H9 (cell line): ENCODE results near the gene SLC9A9. TPM values are rescaled to one million over a fixed set of nuclear protein-coding genes. Genes with fewer than 3 reads are reported as not detected.
A peak's percentile ranks its signal among the peaks of the same experiment; 100 is the strongest.

Experiments
- DNase-seq: peaks from one replicate; pipeline ENCODE4 v3.0.0-alpha.2; 2017
- H2AFZ ChIP-seq: one replicate; pipeline ENCODE4 v1.6.1; 2013; ENCODE audit warnings: mild to moderate bottlenecking, low read length, control low read depth, moderate library complexity
- H2AK5ac ChIP-seq: 2 replicates; pipeline ENCODE4 v1.6.1; 2013; ENCODE audit warnings: low read length, control low read depth, mixed read lengths; ENCODE audit not compliant: insufficient read length
- H2BK120ac ChIP-seq: one replicate; pipeline ENCODE4 v1.6.1; 2013; ENCODE audit warnings: low read depth, mild to moderate bottlenecking, low read length, control low read depth, inconsistent platforms; ENCODE audit not compliant: poor library complexity, severe bottlenecking
- H2BK12ac ChIP-seq: 2 replicates; pipeline ENCODE4 v1.6.1; 2013; ENCODE audit warnings: low read length, control low read depth, mixed read lengths, low read depth; ENCODE audit not compliant: insufficient read length
- H2BK15ac ChIP-seq: 2 replicates; pipeline ENCODE4 v1.6.1; 2013; ENCODE audit warnings: low read depth, low read length, control low read depth
- H2BK20ac ChIP-seq: one replicate; pipeline ENCODE4 v1.6.1; 2013; ENCODE audit warnings: low read depth, mild to moderate bottlenecking, low read length, control low read depth, inconsistent platforms; ENCODE audit not compliant: poor library complexity, severe bottlenecking
- H2BK5ac ChIP-seq: 2 replicates; pipeline ENCODE4 v1.6.1; 2013; ENCODE audit warnings: low read length, control low read depth, mixed read lengths; ENCODE audit not compliant: insufficient read length
- H3K14ac ChIP-seq: 2 replicates; pipeline ENCODE4 v1.6.1; 2013; ENCODE audit warnings: low read length, control low read depth; ENCODE audit not compliant: insufficient read depth
- H3K18ac ChIP-seq: 2 replicates; pipeline ENCODE4 v1.6.1; 2013; ENCODE audit warnings: low read depth, mild to moderate bottlenecking, mixed read lengths, low read length, control low read depth; ENCODE audit not compliant: insufficient read length
- H3K23ac ChIP-seq: 2 replicates; pipeline ENCODE4 v1.6.1; 2013; ENCODE audit warnings: low read length, control low read depth, mixed read lengths, low read depth; ENCODE audit not compliant: insufficient read length
- H3K23me2 ChIP-seq: 2 replicates; pipeline ENCODE4 v1.6.1; 2013; ENCODE audit warnings: low read depth, mild to moderate bottlenecking, mixed read lengths, low read length, control low read depth; ENCODE audit not compliant: insufficient read length, poor library complexity, severe bottlenecking
- H3K27ac ChIP-seq: 2 replicates; pipeline ENCODE4 v1.5.1; 2013; ENCODE audit warnings: low read length, control low read depth, mixed read lengths, low read depth; ENCODE audit not compliant: insufficient read length
- H3K27me3 ChIP-seq: 2 replicates; pipeline ENCODE4 v1.6.1; 2013; ENCODE audit warnings: low read length, control low read depth, inconsistent platforms; ENCODE audit not compliant: insufficient read depth
- H3K4ac ChIP-seq: 2 replicates; pipeline ENCODE4 v1.6.1; 2013; ENCODE audit warnings: low read depth, mild to moderate bottlenecking, control low read depth, inconsistent platforms, low read length, moderate library complexity
- H3K4me1 ChIP-seq: 2 replicates; pipeline ENCODE4 v1.6.1; 2013; ENCODE audit warnings: low read length, control low read depth, inconsistent platforms; ENCODE audit not compliant: insufficient read depth
- H3K4me2 ChIP-seq: 2 replicates; pipeline ENCODE4 v1.6.1; 2013; ENCODE audit warnings: low read length, control low read depth, mixed read lengths; ENCODE audit not compliant: insufficient read length, insufficient read depth
- H3K56ac ChIP-seq: 2 replicates; pipeline ENCODE4 v1.6.1; 2013; ENCODE audit warnings: low read depth, mild to moderate bottlenecking, mixed read lengths, low read length, control low read depth; ENCODE audit not compliant: insufficient read length
- H3K79me1 ChIP-seq: 2 replicates; pipeline ENCODE4 v1.6.1; 2013; ENCODE audit warnings: low read depth, mild to moderate bottlenecking, moderate library complexity, low read length, control low read depth, inconsistent platforms; ENCODE audit not compliant: insufficient read depth, poor library complexity, severe bottlenecking
- H3K79me2 ChIP-seq: 2 replicates; pipeline ENCODE4 v1.6.1; 2013; ENCODE audit warnings: low read length, control low read depth, inconsistent platforms; ENCODE audit not compliant: insufficient read depth
- H3K9ac ChIP-seq: 2 replicates; pipeline ENCODE4 v1.6.1; 2013; ENCODE audit warnings: low read length, control low read depth, mixed read lengths; ENCODE audit not compliant: insufficient read length; ENCODE audit errors: extremely low read depth
- H3K9me3 ChIP-seq: one replicate; pipeline ENCODE4 v1.6.1; 2013; ENCODE audit warnings: low read depth, low read length, inconsistent platforms; ENCODE audit not compliant: control insufficient read depth
- H3T11ph ChIP-seq: one replicate; pipeline ENCODE4 v1.6.1; 2013; ENCODE audit warnings: mild to moderate bottlenecking, low read length, control low read depth, inconsistent platforms
- H4K20me1 ChIP-seq: one replicate; pipeline ENCODE4 v1.6.1; 2013; ENCODE audit not compliant: control insufficient read depth, insufficient read length, insufficient read depth
- H4K5ac ChIP-seq: 2 replicates; pipeline ENCODE4 v1.6.1; 2013; ENCODE audit warnings: low read depth, mild to moderate bottlenecking, mixed read lengths, low read length, control low read depth; ENCODE audit not compliant: insufficient read length
- H4K8ac ChIP-seq: replicated peaks from 2 replicates; pipeline ENCODE4 v1.6.1; 2013; ENCODE audit warnings: low read length, control low read depth, mixed read lengths, low read depth; ENCODE audit not compliant: insufficient read length
- H4K91ac ChIP-seq: 2 replicates; pipeline ENCODE4 v1.6.1; 2013; ENCODE audit warnings: low read depth, mild to moderate bottlenecking, moderate library complexity, mixed read lengths, low read length, control low read depth; ENCODE audit not compliant: insufficient read length
- H3K27ac Mint-ChIP-seq, 3 experiments: 2 replicates in 2 of 3; 3 replicates in 1 of 3; pipeline ENCODE4 v1.8.0; 2020 to 2021; ENCODE audit warnings: mixed read lengths in 3 of 3, mild to moderate bottlenecking in 1 of 3, moderate library complexity in 1 of 3
- H3K27me3 Mint-ChIP-seq: 2 replicates; pipeline ENCODE4 v1.8.0; 2021; ENCODE audit warnings: low read depth, mild to moderate bottlenecking, moderate library complexity, mixed read lengths
- H3K36me3 Mint-ChIP-seq, 3 experiments: 2 replicates in 2 of 3; 3 replicates in 1 of 3; pipeline ENCODE4 v1.8.0; 2020 to 2021; ENCODE audit warnings: low read depth in 3 of 3, mixed read lengths in 3 of 3; ENCODE audit not compliant: insufficient read depth in 1 of 3
- H3K4me1 Mint-ChIP-seq, 2 experiments: 2 replicates each; pipeline ENCODE4 v1.8.0; 2020; ENCODE audit warnings: mixed read lengths in 2 of 2
- H3K4me3 Mint-ChIP-seq, 2 experiments: 2 replicates in 1 of 2; 3 replicates in 1 of 2; pipeline ENCODE4 v1.8.0; 2020 to 2021; ENCODE audit warnings: mild to moderate bottlenecking in 2 of 2, mixed read lengths in 2 of 2, moderate library complexity in 1 of 2
- H3K9me3 Mint-ChIP-seq, 2 experiments: 2 replicates in 1 of 2; 3 replicates in 1 of 2; pipeline ENCODE4 v1.8.0; 2020; ENCODE audit warnings: mild to moderate bottlenecking in 2 of 2, mixed read lengths in 2 of 2, moderate library complexity in 1 of 2
- WGBS: extraction: QIAGEN DNeasy Blood & Tissue Kit; methylation state at CpG from one replicate; pipeline ENCODE4 v1.1.7; 2013; ENCODE audit warnings: missing lambda C conversion rate, low lambda C conversion rate, mixed read lengths; ENCODE audit not compliant: insufficient read length; ENCODE audit errors: extremely low coverage; 5-methylcytosine and 5-hydroxymethylcytosine counted together
- total RNA-seq: library from RNA; stranded (reverse); gene quantifications from 2 replicates; pipeline ENCODE4 v1.2.1, GENCODE V29; 2021
- TF ChIP-seq, protein P1 (sequence below): fragments of 200-600 bp; sonication (generic); conservative IDR thresholded peaks from 3 replicates; pipeline ENCODE4 v1.8.0; 2021; ENCODE audit warnings: antibody characterized with exemption, mild to moderate bottlenecking

Gene SLC9A9
- total RNA-seq, 1 experiment from 2014 or later: 0.35 TPM

DNA sequence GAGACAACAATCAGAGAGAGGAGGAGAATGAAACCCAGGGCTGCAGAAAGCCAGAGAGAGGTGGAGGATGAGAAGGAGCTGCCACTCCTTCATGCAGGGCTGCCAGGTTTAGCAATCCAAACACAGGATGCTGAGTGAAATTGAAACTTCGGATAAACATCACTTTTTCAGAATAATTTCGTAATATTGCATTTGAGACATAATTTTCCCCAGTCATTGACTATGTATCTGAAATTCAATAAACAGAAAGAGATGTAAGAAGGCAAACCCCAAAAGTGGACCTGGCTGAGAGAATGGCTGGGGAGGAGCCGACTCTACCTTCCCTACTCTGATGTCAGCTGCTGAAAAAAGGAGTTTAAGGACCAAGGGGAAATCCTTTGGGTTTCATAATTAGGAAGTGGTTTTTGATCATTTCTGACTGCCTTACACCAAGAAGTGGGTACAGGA lies 33.8 kb downstream of the SLC9A9 start:
- Histone ChIP-seq H4K20me1 (no peaks in the 10 kb centered on the region), H3K9me3 (no peaks in the 10 kb centered on the region), H3K23me2 (no peaks in the 10 kb centered on the region), H3T11ph (no peak overlapping the region), H4K5ac (no peak overlapping the region), H3K27me3 (no peaks in the 10 kb centered on the region), H2BK12ac (no peak overlapping the region), H3K4me1 (no peaks in the 10 kb centered on the region), H4K91ac (no peak overlapping the region), H2BK15ac (no peak overlapping the region), H3K56ac (no peak overlapping the region), H2AFZ (no peak overlapping the region), H3K4me2 (no peak overlapping the region), H3K79me2 (no peaks in the 10 kb centered on the region), H3K23ac (no peak overlapping the region), H3K4ac (no peak overlapping the region), H3K27ac (no peak overlapping the region), H3K18ac (no peak overlapping the region), H4K8ac (no peak overlapping the region), H2BK5ac (no peak overlapping the region), H3K79me1 (no peaks in the 10 kb centered on the region), H2BK120ac (no peak overlapping the region), H3K14ac (no peak overlapping the region), H2AK5ac (no peak overlapping the region), H2BK20ac (no peak overlapping the region), H3K9ac (no peak overlapping the region)
- Mint-ChIP-seq H3K27ac (0 out of 7 replicates have a peak overlapping the region, but pooled peaks of 1 of the 3 experiments have one; percentile 3), H3K27me3 (no peaks in the 10 kb centered on the region), H3K4me3 (no peak overlapping the region), H3K4me1 (peaks cover 0 to 4% of the 10 kb centered on the region in 2 experiments; a peak in 2 of 4 replicates), H3K9me3 (no peaks in the 10 kb centered on the region), H3K36me3 (no peaks in the 10 kb centered on the region)
- DNase-seq: no peak
- WGBS: no CpG with 5 or more reads among the region's 3 CpGs
- TF ChIP-seq, protein P1, sequence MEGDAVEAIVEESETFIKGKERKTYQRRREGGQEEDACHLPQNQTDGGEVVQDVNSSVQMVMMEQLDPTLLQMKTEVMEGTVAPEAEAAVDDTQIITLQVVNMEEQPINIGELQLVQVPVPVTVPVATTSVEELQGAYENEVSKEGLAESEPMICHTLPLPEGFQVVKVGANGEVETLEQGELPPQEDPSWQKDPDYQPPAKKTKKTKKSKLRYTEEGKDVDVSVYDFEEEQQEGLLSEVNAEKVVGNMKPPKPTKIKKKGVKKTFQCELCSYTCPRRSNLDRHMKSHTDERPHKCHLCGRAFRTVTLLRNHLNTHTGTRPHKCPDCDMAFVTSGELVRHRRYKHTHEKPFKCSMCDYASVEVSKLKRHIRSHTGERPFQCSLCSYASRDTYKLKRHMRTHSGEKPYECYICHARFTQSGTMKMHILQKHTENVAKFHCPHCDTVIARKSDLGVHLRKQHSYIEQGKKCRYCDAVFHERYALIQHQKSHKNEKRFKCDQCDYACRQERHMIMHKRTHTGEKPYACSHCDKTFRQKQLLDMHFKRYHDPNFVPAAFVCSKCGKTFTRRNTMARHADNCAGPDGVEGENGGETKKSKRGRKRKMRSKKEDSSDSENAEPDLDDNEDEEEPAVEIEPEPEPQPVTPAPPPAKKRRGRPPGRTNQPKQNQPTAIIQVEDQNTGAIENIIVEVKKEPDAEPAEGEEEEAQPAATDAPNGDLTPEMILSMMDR: no peak
